ENCODE measurements around the gene HNRNPH2.

DNA sequence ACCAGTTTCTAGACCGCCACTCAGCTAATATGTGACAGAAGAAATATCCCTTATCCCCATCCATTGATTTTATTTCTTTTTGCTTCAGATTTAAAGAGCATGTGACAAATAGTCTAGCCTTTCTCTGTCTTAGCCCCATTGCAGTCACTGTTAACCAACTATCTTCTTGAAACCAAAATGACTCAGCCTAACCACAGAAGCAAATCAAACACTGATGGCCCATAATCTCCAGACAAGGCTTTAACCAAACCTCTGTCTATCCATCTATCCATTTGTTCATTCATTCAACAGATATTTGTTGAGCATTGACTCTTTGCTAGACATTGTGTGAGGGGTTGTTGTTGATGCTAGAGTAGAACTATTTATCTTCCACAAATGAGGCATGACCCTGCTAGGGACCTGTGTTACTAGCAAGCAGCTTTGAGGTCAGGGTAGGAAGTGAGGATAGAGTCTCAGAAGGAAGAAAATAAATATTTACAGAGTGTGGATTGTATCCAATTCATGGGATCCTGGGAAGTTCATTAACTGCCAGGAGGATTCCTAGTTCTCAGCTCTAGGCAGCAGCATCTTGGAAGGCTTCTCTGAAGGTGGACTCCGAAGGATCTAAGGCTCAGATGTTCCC, 22.5 kb downstream of the HNRNPH2 start:
- TF ChIP-seq, protein P1, sequence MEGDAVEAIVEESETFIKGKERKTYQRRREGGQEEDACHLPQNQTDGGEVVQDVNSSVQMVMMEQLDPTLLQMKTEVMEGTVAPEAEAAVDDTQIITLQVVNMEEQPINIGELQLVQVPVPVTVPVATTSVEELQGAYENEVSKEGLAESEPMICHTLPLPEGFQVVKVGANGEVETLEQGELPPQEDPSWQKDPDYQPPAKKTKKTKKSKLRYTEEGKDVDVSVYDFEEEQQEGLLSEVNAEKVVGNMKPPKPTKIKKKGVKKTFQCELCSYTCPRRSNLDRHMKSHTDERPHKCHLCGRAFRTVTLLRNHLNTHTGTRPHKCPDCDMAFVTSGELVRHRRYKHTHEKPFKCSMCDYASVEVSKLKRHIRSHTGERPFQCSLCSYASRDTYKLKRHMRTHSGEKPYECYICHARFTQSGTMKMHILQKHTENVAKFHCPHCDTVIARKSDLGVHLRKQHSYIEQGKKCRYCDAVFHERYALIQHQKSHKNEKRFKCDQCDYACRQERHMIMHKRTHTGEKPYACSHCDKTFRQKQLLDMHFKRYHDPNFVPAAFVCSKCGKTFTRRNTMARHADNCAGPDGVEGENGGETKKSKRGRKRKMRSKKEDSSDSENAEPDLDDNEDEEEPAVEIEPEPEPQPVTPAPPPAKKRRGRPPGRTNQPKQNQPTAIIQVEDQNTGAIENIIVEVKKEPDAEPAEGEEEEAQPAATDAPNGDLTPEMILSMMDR (IDR thresholded peaks at IDR 0.05; ENCODE audit: insufficient read depth, low read length, poor library complexity, severe bottlenecking) = no peak
- TF ChIP-seq EZH2phosphoT487 (conservative IDR thresholded peaks at IDR 0.05; ENCODE audit: low read length) = no peak
